GM12892 (cell line): Measurements from ENCODE around the gene NT5C2.
"Not testable (repeated sequence)": the region's sequence is repeated elsewhere in the genome, so short reads cannot be mapped to it uniquely, and the experiment has no call there.

ENCODE experiments used
- POLR2A ChIP-seq: IDR thresholded peaks from 2 replicates; pipeline ENCODE4 v1.6.1; 2011; ENCODE audit warnings: low read depth, low read length, control low read depth
- POLR2AphosphoS5 ChIP-seq: IDR thresholded peaks from 2 replicates; pipeline ENCODE4 v1.6.1; 2011; ENCODE audit warnings: low read depth, low read length, control low read depth

- TF ChIP-seq POLR2A, POLR2AphosphoS5: not testable (repeated sequence)
Observed at GRCh38 chr10:103167554-103167953, 25.5 kb downstream of the NT5C2 start.
